DMS 273 (cell line): ENCODE measurements around the gene CD2.
A peak's percentile ranks its signal among the peaks of the same experiment; 100 is the strongest.

ENCODE experiments used
- DNase-seq: peaks from one replicate; lab custom pipeline; 2025; ENCODE audit not compliant: unreplicated experiment; lab: John Stamatoyannopoulos, UW

Gene CD2

GRCh38 chr1:116811321-116811720, 57.1 kb downstream of the CD2 start:
- DNase-seq: no peak

GRCh38 chr1:116814926-116815723, 60.9 kb downstream of the CD2 start:
- DNase-seq: no peak

DNA sequence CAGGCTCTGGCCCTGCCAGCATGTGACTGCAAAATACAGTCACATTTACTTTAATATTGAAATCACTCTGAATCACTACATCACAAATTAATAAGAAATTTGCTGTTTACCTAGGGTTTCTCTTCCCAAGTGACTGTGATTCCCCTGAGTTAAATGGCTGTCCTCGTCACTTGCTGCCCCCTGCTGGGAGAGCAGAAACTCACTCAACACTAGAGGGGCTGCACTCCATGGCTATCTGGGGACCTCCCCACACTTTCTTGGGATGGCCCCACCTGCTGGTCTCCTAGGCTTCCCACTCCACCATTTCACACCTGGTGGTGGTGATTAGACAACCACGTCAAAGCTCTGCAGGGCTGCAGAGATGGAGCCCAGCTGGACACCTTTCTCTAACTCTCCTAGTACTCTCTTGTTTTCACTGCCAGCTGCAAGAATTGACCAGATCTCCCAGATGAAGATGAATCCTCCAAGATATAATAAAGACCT, 63.4 kb downstream of the CD2 start:
- peak; percentile 78 for DNase-seq
